ENCODE data around the gene TRIM62. TPM values are rescaled to one million over a fixed set of nuclear protein-coding genes. Genes with fewer than 3 reads are reported as not detected.
A peak's percentile ranks its signal among the peaks of the same experiment; 100 is the strongest.

The TRIM62 gene
- total RNA-seq, 6 experiments from 2014 or later = 6.2 to 7.9 (median 7.1) TPM

GRCh38 chr1:33169290-33170055 is 12.4 kb downstream of the TRIM62 start:
- peak overlapping the region; percentile 31 for H3K27ac Mint-ChIP-seq

GRCh38 chr1:33168556-33169289 is 13.1 kb downstream of the TRIM62 start:
- H3K36me3 Mint-ChIP-seq (ENCODE audit: low read depth) = peaks cover 13% of the 10 kb centered on the region
- peak overlapping the region; percentile 31; the same call in 1 of the 2 replicates for H3K27ac Mint-ChIP-seq
- TF ChIP-seq CTCF (IDR thresholded peaks at IDR 0.05) = 0 out of 2 replicates have a peak, but pooled peaks have one; percentile 5
- H3K4me3 Mint-ChIP-seq = no peak overlapping the region; the same call in 1 of the 2 replicates
- DNase-seq = no peak
- H3K27me3 Mint-ChIP-seq (ENCODE audit: insufficient read depth) = peaks cover 2% of the 10 kb centered on the region
- peaks cover 51% of the 10 kb centered on the region for H3K4me1 Mint-ChIP-seq (ENCODE audit: low read depth)
- peaks cover 5% of the 10 kb centered on the region for H3K9me3 Mint-ChIP-seq

More at GRCh38 chr1:33169290-33170055, 12.4 kb downstream of the TRIM62 start:
- TF ChIP-seq CTCF (IDR thresholded peaks at IDR 0.05) = no peak
- Mint-ChIP-seq H3K27me3 (ENCODE audit: insufficient read depth) (peaks cover 2% of the 10 kb centered on the region), H3K4me1 (ENCODE audit: low read depth) (peaks cover 44% of the 10 kb centered on the region), H3K9me3 (peaks cover 5% of the 10 kb centered on the region), H3K4me3 (no peak overlapping the region; the same call in 1 of the 2 replicates), H3K36me3 (ENCODE audit: low read depth) (peaks cover 11% of the 10 kb centered on the region)
- DNase-seq = peak; percentile 34

GRCh38 chr1:33167650-33168447 is 14.0 kb downstream of the TRIM62 start:
- peaks cover 59% of the 10 kb centered on the region for H3K4me1 Mint-ChIP-seq (ENCODE audit: low read depth)
- peaks cover 16% of the 10 kb centered on the region for H3K36me3 Mint-ChIP-seq (ENCODE audit: low read depth)
- H3K4me3 Mint-ChIP-seq = 0 out of 2 replicates have a peak overlapping the region, but pooled peaks have one; percentile 3
- H3K27me3 Mint-ChIP-seq (ENCODE audit: insufficient read depth) = peaks cover 2% of the 10 kb centered on the region
- no peak for TF ChIP-seq CTCF (IDR thresholded peaks at IDR 0.05)
- H3K27ac Mint-ChIP-seq = peak overlapping the region; percentile 52; the same call in 1 of the 2 replicates
- DNase-seq = no peak
- peaks cover 5% of the 10 kb centered on the region for H3K9me3 Mint-ChIP-seq

GRCh38 chr1:33165809-33166208 is 16.0 kb downstream of the TRIM62 start:
- TF ChIP-seq CTCF (IDR thresholded peaks at IDR 0.05) = no peak
- Mint-ChIP-seq H3K27me3 (ENCODE audit: insufficient read depth) (no peaks in the 10 kb centered on the region; the same call in 1 of the 2 replicates), H3K27ac (no peak overlapping the region), H3K4me3 (no peak overlapping the region), H3K36me3 (ENCODE audit: low read depth) (peaks cover 16% of the 10 kb centered on the region), H3K4me1 (ENCODE audit: low read depth) (peaks cover 57% of the 10 kb centered on the region), H3K9me3 (peaks cover 5% of the 10 kb centered on the region)
- DNase-seq = no peak

DNA sequence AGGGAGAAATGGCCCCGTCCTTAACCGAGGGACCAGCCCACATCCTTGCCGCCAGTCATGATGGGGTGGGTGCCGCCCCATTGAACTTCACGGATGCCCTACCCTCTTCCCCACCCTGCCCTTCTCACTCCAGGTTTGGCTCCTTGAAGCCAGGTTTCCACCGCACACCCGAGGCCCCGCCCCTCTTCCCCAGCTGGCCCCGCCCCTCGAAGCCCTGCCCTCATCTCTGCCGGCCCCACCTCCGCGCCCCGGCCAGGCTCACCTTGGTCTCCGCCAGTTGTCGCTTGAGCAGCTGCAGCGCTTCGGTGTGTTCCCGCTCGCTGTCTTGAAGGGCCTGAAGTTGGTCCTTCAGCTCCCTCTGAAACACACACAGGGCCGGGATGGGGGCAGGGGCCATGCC is 16.6 kb downstream of the TRIM62 start:
- no peak for DNase-seq
- Mint-ChIP-seq H3K4me1 (ENCODE audit: low read depth) (peaks cover 51% of the 10 kb centered on the region), H3K27ac (no peak overlapping the region)

More for the DNA sequence above, 16.6 kb downstream of the TRIM62 start:
- Mint-ChIP-seq H3K4me3 (no peak overlapping the region), H3K27me3 (ENCODE audit: insufficient read depth) (no peaks in the 10 kb centered on the region; the same call in 1 of the 2 replicates), H3K36me3 (ENCODE audit: low read depth) (peaks cover 16% of the 10 kb centered on the region), H3K9me3 (peaks cover 5% of the 10 kb centered on the region)
- TF ChIP-seq CTCF (IDR thresholded peaks at IDR 0.05) = no peak

Measured in HFFc6 (cell line).